C4-2B (cell line): ENCODE data around the gene EPB41L4B.

Source experiments
- H3K27ac ChIP-seq: fragments of 450-650 bp; 2 replicates; pipeline ENCODE4 v1.5.1; 2017
- CTCF ChIP-seq: fragments of 450-650 bp; conservative IDR thresholded peaks from 2 replicates; pipeline ENCODE4 v1.5.1; 2017; ENCODE audit warnings: mild to moderate bottlenecking
- ZFX ChIP-seq: fragments of 450-650 bp; IDR thresholded peaks from 2 replicates; pipeline ENCODE4 v1.6.1; 2017

Gene EPB41L4B

GRCh38 chr9:109214414-109214813 is 106.4 kb downstream of the EPB41L4B start:
- TF ChIP-seq ZFX = no peak
- no peak for TF ChIP-seq CTCF
- H3K27ac ChIP-seq = peak overlapping the region; percentile 27; the same call in 1 of the 2 replicates

GRCh38 chr9:109213285-109214121 is 107.4 kb downstream of the EPB41L4B start:
- TF ChIP-seq ZFX (no peak), CTCF (no peak)

GRCh38 chr9:109212768-109213167 is 108.1 kb downstream of the EPB41L4B start:
- H3K27ac ChIP-seq = peak overlapping the region; percentile 75; the same call in 1 of the 2 replicates
- TF ChIP-seq ZFX = no peak
- no peak for TF ChIP-seq CTCF

More at GRCh38 chr9:109213285-109214121, 107.4 kb downstream of the EPB41L4B start:
- H3K27ac ChIP-seq = peak overlapping the region; percentile 75

GRCh38 chr9:109206670-109207069 is 114.2 kb downstream of the EPB41L4B start:
- H3K27ac ChIP-seq = no peak overlapping the region

GRCh38 chr9:109205526-109205925 is 115.3 kb downstream of the EPB41L4B start:
- no peak for TF ChIP-seq ZFX
- no peak overlapping the region for H3K27ac ChIP-seq

More at GRCh38 chr9:109206670-109207069, 114.2 kb downstream of the EPB41L4B start:
- TF ChIP-seq CTCF (no peak), ZFX (no peak)

- H3K27ac ChIP-seq = no peak overlapping the region
- no peak for TF ChIP-seq ZFX
- no peak for TF ChIP-seq CTCF
Measured at GRCh38 chr9:109203761-109204360, 117.0 kb downstream of the EPB41L4B start.

- no peak overlapping the region for H3K27ac ChIP-seq
- no peak for TF ChIP-seq ZFX
- no peak for TF ChIP-seq CTCF
Measured at GRCh38 chr9:109199676-109200075, 121.2 kb downstream of the EPB41L4B start.
